Prostate gland (tissue), 2 donors: ENCODE data around the gene TCP11.

Experiments used
- POLR2A ChIP-seq: fragments of 450-650 bp; IDR thresholded peaks from one replicate; pipeline ENCODE4 v1.6.1; 2016; ENCODE audit warnings: antibody characterized with exemption, mild to moderate bottlenecking
- POLR2AphosphoS5 ChIP-seq: sonication (generic); formaldehyde crosslinking; IDR thresholded peaks from one replicate; pipeline ENCODE4 v1.6.1; 2017; ENCODE audit warnings: antibody characterized with exemption
- TF ChIP-seq, protein P1 (sequence below), 4 experiments: fragments of 200-600 bp in 2 of 4; fragments of 450-650 bp in 2 of 4; sonication (generic) in 2 of 4; IDR thresholded peaks; 1 replicate in 3 of 4; 2 replicates in 1 of 4; pipeline ENCODE4 v1.5.1; 2016 to 2019; ENCODE audit warnings: antibody characterized with exemption in 4 of 4, mild to moderate bottlenecking in 2 of 4, moderate library complexity in 2 of 4

- TF ChIP-seq POLR2AphosphoS5, result no peak
- TF ChIP-seq POLR2A, result no peak
- TF ChIP-seq, protein P1, sequence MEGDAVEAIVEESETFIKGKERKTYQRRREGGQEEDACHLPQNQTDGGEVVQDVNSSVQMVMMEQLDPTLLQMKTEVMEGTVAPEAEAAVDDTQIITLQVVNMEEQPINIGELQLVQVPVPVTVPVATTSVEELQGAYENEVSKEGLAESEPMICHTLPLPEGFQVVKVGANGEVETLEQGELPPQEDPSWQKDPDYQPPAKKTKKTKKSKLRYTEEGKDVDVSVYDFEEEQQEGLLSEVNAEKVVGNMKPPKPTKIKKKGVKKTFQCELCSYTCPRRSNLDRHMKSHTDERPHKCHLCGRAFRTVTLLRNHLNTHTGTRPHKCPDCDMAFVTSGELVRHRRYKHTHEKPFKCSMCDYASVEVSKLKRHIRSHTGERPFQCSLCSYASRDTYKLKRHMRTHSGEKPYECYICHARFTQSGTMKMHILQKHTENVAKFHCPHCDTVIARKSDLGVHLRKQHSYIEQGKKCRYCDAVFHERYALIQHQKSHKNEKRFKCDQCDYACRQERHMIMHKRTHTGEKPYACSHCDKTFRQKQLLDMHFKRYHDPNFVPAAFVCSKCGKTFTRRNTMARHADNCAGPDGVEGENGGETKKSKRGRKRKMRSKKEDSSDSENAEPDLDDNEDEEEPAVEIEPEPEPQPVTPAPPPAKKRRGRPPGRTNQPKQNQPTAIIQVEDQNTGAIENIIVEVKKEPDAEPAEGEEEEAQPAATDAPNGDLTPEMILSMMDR (IDR thresholded peaks at IDR 0.05), result no peak
Observed at GRCh38 chr6:35168461-35168861, 27.3 kb upstream of the TCP11 start.
